ENCODE data around the gene C16orf78.

The C16orf78 gene

GRCh38 chr16:49419006-49419405 is 45.4 kb downstream of the C16orf78 start:
- no peaks in the 10 kb centered on the region for H3K4me1 ChIP-seq (ENCODE audit: control insufficient read depth, insufficient read depth, low read length)
- no peaks in the 10 kb centered on the region for H3K27me3 ChIP-seq (ENCODE audit: control insufficient read depth, insufficient read depth, low read length)
- no peaks in the 10 kb centered on the region for H3K9me3 ChIP-seq (ENCODE audit: control insufficient read depth, insufficient read depth, low read length)
- no peaks in the 10 kb centered on the region for H3K36me3 ChIP-seq (ENCODE audit: control insufficient read depth, insufficient read depth, low read length)
- H3K4me3 ChIP-seq (ENCODE audit: low read depth, low read length): no peak overlapping the region
- no peak overlapping the region for H3K9ac ChIP-seq (ENCODE audit: low read depth, low read length)

GRCh38 chr16:49419862-49420261 is 46.3 kb downstream of the C16orf78 start:
- H3K4me1 ChIP-seq (ENCODE audit: control insufficient read depth, insufficient read depth, low read length): no peaks in the 10 kb centered on the region
- H3K27me3 ChIP-seq (ENCODE audit: control insufficient read depth, insufficient read depth, low read length): no peaks in the 10 kb centered on the region
- no peak overlapping the region for H3K9ac ChIP-seq (ENCODE audit: low read depth, low read length)
- no peak overlapping the region for H3K4me3 ChIP-seq (ENCODE audit: low read depth, low read length)
- no peaks in the 10 kb centered on the region for H3K36me3 ChIP-seq (ENCODE audit: control insufficient read depth, insufficient read depth, low read length)
- H3K9me3 ChIP-seq (ENCODE audit: control insufficient read depth, insufficient read depth, low read length): no peaks in the 10 kb centered on the region

- Histone ChIP-seq H3K4me3 (ENCODE audit: low read depth, low read length) (no peak overlapping the region), H3K9me3 (ENCODE audit: control insufficient read depth, insufficient read depth, low read length) (no peaks in the 10 kb centered on the region), H3K9ac (ENCODE audit: low read depth, low read length) (no peak overlapping the region), H3K4me1 (ENCODE audit: control insufficient read depth, insufficient read depth, low read length) (no peaks in the 10 kb centered on the region), H3K27me3 (ENCODE audit: control insufficient read depth, insufficient read depth, low read length) (no peaks in the 10 kb centered on the region), H3K36me3 (ENCODE audit: control insufficient read depth, insufficient read depth, low read length) (no peaks in the 10 kb centered on the region)
Measured at GRCh38 chr16:49422896-49423295, 49.3 kb downstream of the C16orf78 start.

- Histone ChIP-seq H3K9me3 (ENCODE audit: control insufficient read depth, insufficient read depth, low read length) (no peaks in the 10 kb centered on the region), H3K9ac (ENCODE audit: low read depth, low read length) (no peak overlapping the region), H3K4me1 (ENCODE audit: control insufficient read depth, insufficient read depth, low read length) (no peaks in the 10 kb centered on the region), H3K36me3 (ENCODE audit: control insufficient read depth, insufficient read depth, low read length) (no peaks in the 10 kb centered on the region), H3K27me3 (ENCODE audit: control insufficient read depth, insufficient read depth, low read length) (no peaks in the 10 kb centered on the region), H3K4me3 (ENCODE audit: low read depth, low read length) (no peak overlapping the region)
Measured at GRCh38 chr16:49424961-49425360, 51.4 kb downstream of the C16orf78 start.

- no peaks in the 10 kb centered on the region for H3K9me3 ChIP-seq (ENCODE audit: control insufficient read depth, insufficient read depth, low read length)
- H3K27me3 ChIP-seq (ENCODE audit: control insufficient read depth, insufficient read depth, low read length): no peaks in the 10 kb centered on the region
Measured at GRCh38 chr16:49427771-49428170, 54.2 kb downstream of the C16orf78 start.

GRCh38 chr16:49428808-49429207 is 55.2 kb downstream of the C16orf78 start:
- Histone ChIP-seq H3K36me3 (ENCODE audit: control insufficient read depth, insufficient read depth, low read length) (no peaks in the 10 kb centered on the region), H3K9ac (ENCODE audit: low read depth, low read length) (no peak overlapping the region), H3K27me3 (ENCODE audit: control insufficient read depth, insufficient read depth, low read length) (no peaks in the 10 kb centered on the region)

More at GRCh38 chr16:49427771-49428170, 54.2 kb downstream of the C16orf78 start:
- no peak overlapping the region for H3K9ac ChIP-seq (ENCODE audit: low read depth, low read length)
- H3K36me3 ChIP-seq (ENCODE audit: control insufficient read depth, insufficient read depth, low read length): no peaks in the 10 kb centered on the region
- no peak overlapping the region for H3K4me3 ChIP-seq (ENCODE audit: low read depth, low read length)
- H3K4me1 ChIP-seq (ENCODE audit: control insufficient read depth, insufficient read depth, low read length): no peaks in the 10 kb centered on the region

GRCh38 chr16:49431040-49431439 is 57.4 kb downstream of the C16orf78 start:
- no peak overlapping the region for H3K9ac ChIP-seq (ENCODE audit: low read depth, low read length)
- H3K27me3 ChIP-seq (ENCODE audit: control insufficient read depth, insufficient read depth, low read length): no peaks in the 10 kb centered on the region

More at GRCh38 chr16:49428808-49429207, 55.2 kb downstream of the C16orf78 start:
- Histone ChIP-seq H3K4me3 (ENCODE audit: low read depth, low read length) (no peak overlapping the region), H3K9me3 (ENCODE audit: control insufficient read depth, insufficient read depth, low read length) (no peaks in the 10 kb centered on the region), H3K4me1 (ENCODE audit: control insufficient read depth, insufficient read depth, low read length) (no peaks in the 10 kb centered on the region)

GRCh38 chr16:49431591-49432290 is 58.1 kb downstream of the C16orf78 start:
- Histone ChIP-seq H3K9me3 (ENCODE audit: control insufficient read depth, insufficient read depth, low read length) (no peaks in the 10 kb centered on the region), H3K4me1 (ENCODE audit: control insufficient read depth, insufficient read depth, low read length) (no peaks in the 10 kb centered on the region), H3K9ac (ENCODE audit: low read depth, low read length) (no peak overlapping the region), H3K36me3 (ENCODE audit: control insufficient read depth, insufficient read depth, low read length) (no peaks in the 10 kb centered on the region), H3K27me3 (ENCODE audit: control insufficient read depth, insufficient read depth, low read length) (no peaks in the 10 kb centered on the region), H3K4me3 (ENCODE audit: low read depth, low read length) (no peak overlapping the region)

More at GRCh38 chr16:49431040-49431439, 57.4 kb downstream of the C16orf78 start:
- Histone ChIP-seq H3K4me1 (ENCODE audit: control insufficient read depth, insufficient read depth, low read length) (no peaks in the 10 kb centered on the region), H3K4me3 (ENCODE audit: low read depth, low read length) (no peak overlapping the region), H3K36me3 (ENCODE audit: control insufficient read depth, insufficient read depth, low read length) (no peaks in the 10 kb centered on the region), H3K9me3 (ENCODE audit: control insufficient read depth, insufficient read depth, low read length) (no peaks in the 10 kb centered on the region)

- H3K4me1 ChIP-seq (ENCODE audit: control insufficient read depth, insufficient read depth, low read length): no peaks in the 10 kb centered on the region
Measured at GRCh38 chr16:49434733-49435132, 61.1 kb downstream of the C16orf78 start.

GRCh38 chr16:49436181-49436580 is 62.6 kb downstream of the C16orf78 start:
- H3K9ac ChIP-seq (ENCODE audit: low read depth, low read length): no peak overlapping the region
- peaks cover 4% of the 10 kb centered on the region for H3K4me1 ChIP-seq (ENCODE audit: control insufficient read depth, insufficient read depth, low read length)
- no peak overlapping the region for H3K4me3 ChIP-seq (ENCODE audit: low read depth, low read length)
- H3K27me3 ChIP-seq (ENCODE audit: control insufficient read depth, insufficient read depth, low read length): no peaks in the 10 kb centered on the region
- no peaks in the 10 kb centered on the region for H3K36me3 ChIP-seq (ENCODE audit: control insufficient read depth, insufficient read depth, low read length)
- no peaks in the 10 kb centered on the region for H3K9me3 ChIP-seq (ENCODE audit: control insufficient read depth, insufficient read depth, low read length)

More at GRCh38 chr16:49434733-49435132, 61.1 kb downstream of the C16orf78 start:
- no peak overlapping the region for H3K4me3 ChIP-seq (ENCODE audit: low read depth, low read length)
- H3K9me3 ChIP-seq (ENCODE audit: control insufficient read depth, insufficient read depth, low read length): no peaks in the 10 kb centered on the region
- H3K36me3 ChIP-seq (ENCODE audit: control insufficient read depth, insufficient read depth, low read length): no peaks in the 10 kb centered on the region
- H3K9ac ChIP-seq (ENCODE audit: low read depth, low read length): no peak overlapping the region
- no peaks in the 10 kb centered on the region for H3K27me3 ChIP-seq (ENCODE audit: control insufficient read depth, insufficient read depth, low read length)

GRCh38 chr16:49437344-49437743 is 63.7 kb downstream of the C16orf78 start:
- Histone ChIP-seq H3K4me1 (ENCODE audit: control insufficient read depth, insufficient read depth, low read length) (peaks cover 5% of the 10 kb centered on the region), H3K36me3 (ENCODE audit: control insufficient read depth, insufficient read depth, low read length) (no peaks in the 10 kb centered on the region), H3K27me3 (ENCODE audit: control insufficient read depth, insufficient read depth, low read length) (no peaks in the 10 kb centered on the region), H3K9me3 (ENCODE audit: control insufficient read depth, insufficient read depth, low read length) (no peaks in the 10 kb centered on the region), H3K9ac (ENCODE audit: low read depth, low read length) (no peak overlapping the region), H3K4me3 (ENCODE audit: low read depth, low read length) (no peak overlapping the region)

GRCh38 chr16:49439050-49439449 is 65.4 kb downstream of the C16orf78 start:
- Histone ChIP-seq H3K9me3 (ENCODE audit: control insufficient read depth, insufficient read depth, low read length) (no peaks in the 10 kb centered on the region), H3K9ac (ENCODE audit: low read depth, low read length) (no peak overlapping the region), H3K4me3 (ENCODE audit: low read depth, low read length) (no peak overlapping the region), H3K4me1 (ENCODE audit: control insufficient read depth, insufficient read depth, low read length) (peaks cover 8% of the 10 kb centered on the region), H3K27me3 (ENCODE audit: control insufficient read depth, insufficient read depth, low read length) (no peaks in the 10 kb centered on the region), H3K36me3 (ENCODE audit: control insufficient read depth, insufficient read depth, low read length) (no peaks in the 10 kb centered on the region)

Measured in iPS-15b (cell line).